GM21447 (cell line): ENCODE results near the gene GLE1.
A peak's percentile ranks its signal among the peaks of the same experiment; 100 is the strongest.
"Not testable (repeated sequence)": the region's sequence is repeated elsewhere in the genome, so short reads cannot be mapped to it uniquely, and the experiment has no call there.

Experiments
- ATAC-seq: cut with Tn5 transposase; IDR thresholded peaks from one replicate; pipeline ENCODE4 v1.9.1; 2021; ENCODE audit not compliant: unreplicated experiment

GLE1 gene

DNA sequence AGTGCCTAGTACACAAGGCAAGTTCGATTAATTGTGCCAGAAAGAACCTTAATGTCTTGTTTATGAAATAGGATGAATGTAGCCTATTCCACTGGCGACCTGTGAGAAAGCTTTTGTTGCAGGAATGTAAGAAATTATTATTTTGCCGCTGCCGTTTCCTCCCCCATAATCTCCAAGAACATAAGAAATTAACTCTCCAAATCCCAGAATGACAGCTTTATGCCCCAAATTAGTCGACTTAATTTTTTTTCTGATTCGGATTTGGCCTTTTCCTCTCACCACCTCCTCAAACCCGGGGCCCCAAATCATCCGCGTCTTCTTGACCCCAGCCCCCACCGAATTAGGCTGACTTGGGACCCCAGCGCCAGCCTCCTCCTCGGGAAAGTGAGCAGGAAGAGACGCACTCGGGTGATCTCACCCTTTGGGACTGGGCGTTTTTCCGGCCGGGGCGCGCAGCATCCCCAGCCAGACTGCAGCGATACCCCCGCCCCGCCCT is 47.2 kb downstream of the GLE1 start:
- ATAC-seq, result no peak

DNA sequence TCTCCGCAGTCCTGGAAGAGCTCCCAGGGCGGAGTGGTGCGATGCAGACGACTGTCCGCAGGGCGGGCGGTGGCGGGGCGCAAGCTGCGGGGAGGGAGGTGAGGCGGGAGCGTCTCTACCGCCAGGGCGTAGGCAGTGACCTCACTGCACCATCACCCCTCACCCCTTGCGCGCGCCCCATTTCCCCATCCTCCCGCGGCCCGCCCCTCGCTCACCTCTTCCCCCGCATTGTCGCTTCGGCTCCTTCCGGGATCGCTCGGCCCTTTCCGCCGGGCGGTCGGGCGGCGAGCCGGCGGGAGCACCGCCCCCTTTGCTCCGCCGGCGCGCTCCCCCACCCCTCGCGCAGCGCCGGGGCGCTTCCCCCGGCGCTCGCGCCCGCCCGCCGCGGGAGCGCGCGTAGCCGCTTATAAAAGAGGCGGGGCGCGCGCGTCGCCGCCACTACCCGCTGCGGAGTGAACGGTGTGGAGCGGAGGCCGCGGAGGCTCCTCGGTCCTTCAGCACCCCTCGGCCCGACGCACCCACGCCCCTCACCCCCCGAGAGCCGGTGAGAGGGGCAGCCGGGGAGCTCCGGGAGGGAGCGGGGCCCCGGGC is 47.7 kb downstream of the GLE1 start, which contains the start of gene SPTAN1:
SPTAN1 (plus strand) TSS at position 435 of the 591 bp plus-strand sequence. CDS start 14,154 bp downstream, outside the sequence.
- peak; percentile 68 for ATAC-seq

DNA sequence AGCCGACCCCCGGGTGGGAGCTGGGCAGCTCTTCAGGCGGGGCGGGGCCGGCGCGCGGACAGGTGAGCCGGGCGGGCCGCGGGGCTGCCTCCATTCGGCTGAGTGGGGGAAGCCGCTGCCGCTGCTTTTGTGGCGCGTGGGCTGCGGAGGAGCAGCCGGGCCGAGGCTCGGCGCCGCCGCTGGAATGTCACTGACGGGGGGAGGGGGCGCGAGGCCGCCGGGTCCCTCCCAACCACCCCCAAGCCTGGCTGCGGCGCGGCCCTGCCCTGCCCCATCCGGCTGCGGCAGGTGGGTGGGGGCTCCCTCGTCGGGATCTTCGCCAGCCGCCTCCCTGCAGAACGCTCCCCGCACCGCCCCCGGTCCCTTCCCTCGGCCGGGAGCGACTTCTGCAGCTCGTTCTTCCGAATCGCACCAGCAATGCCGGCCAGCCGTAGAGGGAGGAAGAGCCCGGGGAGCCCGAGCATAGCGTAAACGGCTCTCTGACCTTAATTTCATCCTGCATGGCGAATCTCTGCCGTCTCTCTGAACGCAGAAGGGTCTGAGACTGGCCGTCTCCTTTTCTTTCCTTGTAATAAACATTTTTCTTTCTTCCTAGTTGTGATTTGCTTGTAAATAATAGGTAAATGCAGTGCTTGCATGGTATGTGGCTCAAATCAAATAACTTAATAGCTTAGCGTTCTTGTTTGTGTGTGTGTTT is 48.4 kb downstream of the GLE1 start:
- peak; percentile 42 for ATAC-seq

DNA sequence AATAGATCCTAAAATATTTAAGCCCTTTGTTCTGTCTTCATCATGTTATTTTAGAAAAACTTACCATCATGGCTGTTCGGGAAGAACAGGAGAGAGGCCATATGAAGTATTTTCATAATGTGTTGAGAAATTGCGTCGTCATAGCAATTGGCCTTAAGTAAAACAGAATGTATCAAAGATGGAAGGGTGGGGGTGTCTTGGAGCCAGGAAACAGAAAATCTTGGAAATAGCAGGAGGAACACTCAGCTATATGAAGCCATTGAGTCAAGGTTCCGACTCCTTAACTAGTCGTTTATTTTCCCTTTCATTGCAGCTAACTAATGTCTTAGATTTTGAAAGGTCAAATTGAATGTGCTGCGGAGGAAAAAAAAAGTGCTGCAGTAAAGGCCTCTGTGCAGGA is 49.2 kb downstream of the GLE1 start:
- no peak for ATAC-seq

DNA sequence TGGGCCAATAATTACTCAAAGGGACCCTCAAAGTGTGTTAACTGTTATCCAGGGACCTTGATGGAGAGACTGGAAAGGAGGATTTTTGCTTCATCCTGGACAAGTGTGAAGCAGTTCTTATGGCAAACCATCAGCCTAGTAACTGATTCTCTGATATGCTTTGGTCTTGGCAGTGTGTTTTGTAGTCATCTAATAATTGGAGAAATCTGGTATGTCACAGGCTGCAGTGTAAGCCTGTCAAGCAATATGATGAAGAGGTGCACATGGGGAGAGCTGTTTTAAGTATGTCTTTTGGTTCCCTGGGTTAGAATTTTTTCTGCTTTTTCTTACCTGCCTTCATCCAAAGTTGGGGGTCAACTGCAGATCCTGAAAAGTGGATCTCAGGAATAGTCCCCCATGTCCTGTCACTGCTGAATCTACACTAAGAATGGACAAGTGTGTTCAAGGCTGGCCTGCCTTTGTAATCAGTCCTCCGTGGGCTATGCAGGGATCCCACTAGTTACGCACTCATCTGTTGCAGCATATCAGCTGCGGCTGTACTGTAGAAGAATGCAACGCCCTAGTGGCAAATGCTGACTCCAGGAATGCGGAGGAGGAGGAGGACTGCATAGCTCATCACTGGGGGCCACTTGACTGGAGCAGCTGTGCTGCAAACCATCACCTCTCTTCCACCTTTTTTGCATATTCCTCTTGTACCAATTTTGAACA is 49.8 kb downstream of the GLE1 start:
- no peak for ATAC-seq

GRCh38 chr9:128555180-128555721 is 50.7 kb downstream of the GLE1 start:
- ATAC-seq, result no peak

GRCh38 chr9:128556276-128556675 is 51.8 kb downstream of the GLE1 start:
- ATAC-seq, result no peak

DNA sequence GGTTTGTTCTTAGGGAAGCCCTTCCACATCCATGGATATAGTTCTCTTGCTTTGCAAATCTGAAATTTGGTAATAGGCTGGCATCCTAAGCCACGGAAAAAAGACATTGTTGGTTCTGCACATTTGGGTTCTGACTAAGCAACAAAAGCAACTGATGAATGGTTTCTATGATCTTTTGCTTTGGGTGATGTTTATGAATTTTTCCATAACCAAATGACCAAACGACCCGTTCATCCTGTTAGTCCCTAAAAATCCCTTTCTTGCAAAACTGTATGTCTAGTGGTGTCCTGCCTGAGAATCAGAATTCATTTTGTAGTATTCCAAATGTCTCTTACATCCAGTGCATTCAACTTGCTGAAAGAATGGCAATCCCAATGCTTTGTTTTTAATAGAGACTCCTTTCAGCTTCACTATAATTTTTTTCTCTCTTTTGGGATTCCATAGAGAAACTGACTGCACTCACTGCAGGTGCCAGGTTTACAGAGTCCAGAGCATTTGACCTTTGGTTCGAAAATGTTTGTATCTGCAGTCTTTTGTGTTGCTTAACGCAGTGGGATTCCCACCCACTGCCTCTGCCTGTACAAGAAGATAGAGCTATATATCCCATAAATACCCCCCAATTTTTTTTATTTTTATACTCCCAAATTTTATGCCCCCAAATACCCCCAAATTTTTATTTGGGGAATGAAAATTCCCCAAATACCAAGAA is 52.6 kb downstream of the GLE1 start:
- ATAC-seq, result no peak

- ATAC-seq, result peak; percentile 88
Observed at GRCh38 chr9:128558431-128559310, 54.2 kb downstream of the GLE1 start.

GRCh38 chr9:128565578-128565977 is 61.1 kb downstream of the GLE1 start:
- no peak for ATAC-seq

GRCh38 chr9:128568470-128569078 is 64.1 kb downstream of the GLE1 start:
- no peak for ATAC-seq

GRCh38 chr9:128575469-128575868 is 71.0 kb downstream of the GLE1 start:
- no peak for ATAC-seq

GRCh38 chr9:128575916-128576315 is 71.4 kb downstream of the GLE1 start:
- ATAC-seq, result no peak

GRCh38 chr9:128577206-128577605 is 72.7 kb downstream of the GLE1 start:
- no peak for ATAC-seq

DNA sequence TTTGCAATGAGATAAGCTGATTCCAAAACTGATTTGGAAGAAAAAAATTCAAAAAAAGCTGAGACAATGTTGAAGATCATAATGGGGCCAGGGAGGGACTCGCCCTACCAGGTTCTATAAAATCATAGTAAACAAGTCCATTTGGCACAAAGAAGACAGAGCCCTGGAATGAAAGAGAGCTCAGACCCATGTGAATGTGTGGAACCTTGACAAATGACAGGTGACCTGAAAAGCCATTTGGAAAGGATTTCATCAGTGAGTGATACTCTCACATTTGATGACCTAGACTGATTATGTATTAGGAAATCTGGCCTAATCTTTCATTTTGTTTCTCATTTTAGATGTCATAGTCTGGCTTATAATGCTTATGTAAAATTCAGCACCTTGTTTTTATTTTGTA is 74.7 kb downstream of the GLE1 start:
- no peak for ATAC-seq

DNA sequence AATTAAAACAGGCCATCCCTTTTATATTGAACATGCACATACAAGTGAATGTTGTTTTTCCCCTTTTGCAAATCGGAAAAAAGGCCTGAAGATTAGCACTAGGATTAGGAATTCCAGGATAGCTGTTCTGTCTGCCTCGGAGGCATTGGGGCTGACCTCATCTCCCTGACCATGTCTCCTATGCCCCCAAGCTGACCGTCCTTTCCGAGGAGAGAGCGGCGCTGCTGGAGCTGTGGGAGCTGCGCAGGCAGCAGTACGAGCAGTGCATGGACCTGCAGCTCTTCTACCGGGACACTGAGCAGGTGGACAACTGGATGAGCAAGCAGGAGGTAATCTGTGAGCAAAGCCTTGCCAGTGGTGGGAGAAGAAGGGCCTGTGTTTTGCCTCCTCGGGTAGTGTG is 76.2 kb downstream of the GLE1 start:
- no peak for ATAC-seq

DNA sequence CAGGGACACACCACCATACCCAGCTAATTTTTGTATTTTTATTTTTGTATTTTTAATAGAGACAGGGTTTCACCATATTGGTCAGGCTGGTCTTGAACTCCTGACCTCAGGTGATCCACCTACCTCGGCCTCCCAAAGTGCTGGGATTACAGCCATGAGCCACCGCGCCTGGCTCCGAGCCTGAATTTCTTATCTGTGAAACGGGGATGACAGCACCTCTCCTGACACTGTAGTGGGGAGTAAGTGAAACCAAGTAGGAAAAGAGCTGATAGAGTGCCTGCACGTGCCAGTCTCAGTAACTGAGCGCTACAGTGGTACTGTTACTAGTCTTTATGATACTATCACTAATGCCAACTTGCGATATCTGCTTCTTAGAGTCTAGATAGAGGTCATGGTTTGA is 80.6 kb downstream of the GLE1 start:
- ATAC-seq, result not testable (repeated sequence)

DNA sequence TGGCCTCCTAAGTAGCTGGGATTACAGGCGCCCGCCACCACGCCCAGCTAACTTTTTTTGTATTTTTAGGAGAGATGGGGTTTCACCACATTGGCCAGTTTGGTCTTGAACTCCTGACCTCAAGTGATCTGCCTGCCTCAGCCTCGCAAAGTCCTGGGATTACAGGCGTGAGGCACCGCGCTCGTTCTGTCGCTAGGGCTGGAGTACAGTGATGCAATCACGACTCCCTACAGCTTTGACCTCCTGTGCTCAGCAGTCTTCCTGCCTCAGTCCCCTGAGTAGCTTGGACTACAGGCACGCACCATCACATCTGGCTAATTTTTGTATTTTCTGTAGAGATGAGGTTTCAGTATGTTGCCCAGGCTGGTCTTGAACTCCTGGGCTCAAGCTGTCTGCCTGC is 82.4 kb downstream of the GLE1 start:
- not testable (repeated sequence) for ATAC-seq

- no peak for ATAC-seq
Observed at GRCh38 chr9:128587453-128587852, 82.9 kb downstream of the GLE1 start.
